GM21390 (cell line): ENCODE measurements around the gene YKT6.

Experiments
- ATAC-seq: cut with Tn5 transposase; IDR thresholded peaks from one replicate; pipeline ENCODE4 v1.9.1; 2021; ENCODE audit not compliant: unreplicated experiment

YKT6 gene

DNA sequence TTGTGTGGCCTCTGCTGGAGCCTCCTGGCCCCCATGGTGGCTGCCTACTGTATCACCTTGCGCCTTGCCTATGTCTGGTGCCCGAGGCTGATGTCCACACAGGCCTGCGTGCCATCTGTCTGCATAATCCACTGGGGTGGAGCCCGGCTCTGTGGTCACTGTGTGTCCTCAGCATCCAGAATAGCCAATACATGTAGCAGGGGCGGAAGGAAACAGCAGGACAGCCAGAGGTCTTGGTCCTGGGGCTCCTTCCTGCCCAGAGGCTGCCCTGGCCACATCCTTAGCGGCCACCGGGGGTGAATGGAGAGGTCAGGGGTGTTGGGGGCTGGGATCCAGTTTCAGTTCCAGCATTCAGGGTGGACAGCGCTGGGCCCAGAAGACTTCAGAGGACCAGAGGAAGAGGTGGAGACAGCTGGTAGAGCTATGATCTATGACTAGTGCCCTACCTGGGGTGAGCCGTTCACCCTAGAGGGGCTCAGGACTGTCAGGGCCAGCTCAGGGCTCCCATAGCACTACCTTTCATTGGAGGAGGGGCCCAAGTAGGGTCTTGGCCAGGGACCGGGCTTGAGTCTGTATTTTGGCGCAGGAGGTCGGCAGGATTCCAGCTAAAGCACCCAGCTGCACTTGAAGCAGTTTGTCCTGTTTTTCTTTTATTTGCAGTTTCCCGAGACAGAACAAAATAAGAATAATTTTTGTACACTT is 15.9 kb downstream of the YKT6 start:
- no peak for ATAC-seq

DNA sequence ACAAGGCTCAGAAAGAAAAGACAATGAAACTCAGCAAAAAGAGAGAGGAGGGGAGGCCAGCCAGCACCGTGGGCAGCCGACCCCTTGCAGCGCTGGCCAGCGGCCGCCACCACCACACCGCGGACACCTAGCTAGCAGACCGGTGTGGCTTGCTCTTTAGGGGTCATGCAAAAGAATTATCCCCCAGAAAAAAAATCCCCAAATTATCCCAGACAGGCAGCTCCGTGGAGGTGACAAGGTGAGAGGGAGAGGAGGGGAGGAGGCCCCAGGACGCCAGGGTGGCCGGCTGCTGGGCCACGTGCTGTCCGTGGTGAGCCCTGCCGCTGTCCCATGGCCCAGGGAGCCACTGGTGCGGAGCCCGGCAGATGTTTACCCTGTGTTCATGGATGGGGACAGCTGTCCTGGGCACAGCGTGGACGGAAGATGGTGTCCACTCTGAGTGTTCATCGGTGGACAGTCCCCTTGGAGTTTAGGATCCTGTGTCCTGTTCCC is 16.5 kb downstream of the YKT6 start:
- ATAC-seq, result no peak

DNA sequence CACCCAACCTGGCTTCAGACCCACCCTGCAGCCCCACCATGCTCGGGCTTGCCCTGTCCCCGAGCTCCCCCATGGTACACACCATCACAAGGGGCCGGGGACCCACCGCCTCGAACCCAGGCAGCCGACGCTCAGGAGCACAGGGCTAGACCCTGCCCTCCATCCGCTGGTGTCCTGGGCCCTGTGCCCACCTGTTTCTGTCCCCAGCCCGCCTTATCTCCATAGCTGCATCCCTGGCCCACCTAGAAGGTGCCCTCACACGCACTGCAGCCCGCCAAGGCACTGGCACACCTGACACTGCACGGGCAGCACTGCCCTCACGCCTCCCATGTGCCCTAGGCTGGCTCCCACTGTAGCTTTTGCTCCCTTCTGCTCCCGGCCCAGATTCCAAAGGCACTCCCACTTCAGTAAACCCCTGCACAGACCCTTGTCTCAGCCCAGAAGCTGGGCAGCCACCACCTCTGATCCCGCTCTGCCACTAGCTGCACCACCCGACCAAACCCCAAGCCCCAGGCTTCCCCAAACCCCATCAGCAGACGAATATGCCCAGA is 17.1 kb downstream of the YKT6 start:
- no peak for ATAC-seq

DNA sequence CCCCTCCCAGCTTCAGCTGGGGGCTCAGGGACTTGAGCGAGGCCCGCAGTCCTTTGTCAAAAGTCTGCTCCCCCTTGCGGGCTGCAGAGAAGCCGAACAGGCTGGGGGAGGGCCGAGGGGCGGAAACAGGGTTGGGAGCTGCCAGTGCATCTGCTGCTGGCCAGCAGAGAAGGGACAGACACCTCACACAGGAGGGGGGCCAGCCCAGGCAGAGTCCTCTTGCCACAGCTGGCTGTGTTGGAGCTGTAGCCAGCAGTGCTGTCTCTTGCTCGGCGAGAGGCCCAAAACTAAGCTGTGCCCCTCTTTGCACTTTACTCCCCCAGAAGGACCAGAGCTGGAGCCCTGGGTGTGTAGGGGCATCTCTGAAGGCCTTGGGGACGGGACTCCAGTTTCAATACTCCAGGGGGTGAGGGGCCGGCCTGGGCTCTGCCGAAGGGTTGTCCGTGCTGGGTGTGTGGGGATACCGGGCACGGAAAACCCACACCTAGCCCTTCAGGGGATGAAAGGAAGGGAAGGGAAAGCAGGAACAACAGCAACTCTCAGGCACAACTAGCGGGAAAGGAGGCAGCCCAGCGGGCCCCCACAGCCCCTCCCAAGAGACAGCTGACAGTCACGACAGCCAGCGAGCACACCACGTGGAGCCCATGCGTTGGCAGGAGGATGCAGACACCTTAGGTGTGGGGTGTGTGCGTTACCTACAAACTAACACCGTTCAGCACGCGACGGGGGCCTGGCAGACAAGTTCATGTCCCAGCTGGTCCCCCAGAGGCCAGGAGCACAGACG is 17.8 kb downstream of the YKT6 start:
- no peak for ATAC-seq

DNA sequence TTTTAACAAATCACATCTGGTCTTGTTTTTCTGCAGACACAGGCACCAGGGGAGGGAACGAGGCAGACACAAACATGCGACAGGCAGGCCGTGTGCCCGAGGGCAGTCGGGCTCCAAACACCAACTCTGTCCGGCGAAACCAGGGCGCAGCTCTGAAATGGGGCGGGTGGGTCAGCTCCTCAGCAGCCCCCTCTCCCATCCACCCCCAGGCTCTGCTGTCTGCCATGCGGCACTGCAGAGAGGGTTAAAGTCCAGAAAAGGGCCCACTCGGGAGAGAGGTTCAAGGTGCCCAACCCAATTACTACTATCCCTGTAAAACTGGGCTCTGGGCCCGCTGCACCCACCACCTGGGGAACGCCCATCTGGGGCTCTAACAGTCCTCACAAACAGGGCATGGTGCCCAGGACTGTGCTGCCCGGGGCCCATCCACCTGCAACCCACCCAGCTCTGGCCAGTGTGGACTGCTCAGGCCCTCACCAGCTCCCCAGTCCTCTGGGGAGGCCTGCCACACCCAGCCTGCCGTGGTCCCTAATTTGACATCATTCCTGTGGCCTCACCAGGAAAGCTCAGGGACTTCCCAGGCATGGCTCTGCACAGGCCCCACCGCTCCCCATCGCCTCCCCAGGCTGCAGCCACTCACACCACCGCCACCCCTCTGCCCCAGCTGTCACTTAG is 18.7 kb downstream of the YKT6 start:
- no peak for ATAC-seq

DNA sequence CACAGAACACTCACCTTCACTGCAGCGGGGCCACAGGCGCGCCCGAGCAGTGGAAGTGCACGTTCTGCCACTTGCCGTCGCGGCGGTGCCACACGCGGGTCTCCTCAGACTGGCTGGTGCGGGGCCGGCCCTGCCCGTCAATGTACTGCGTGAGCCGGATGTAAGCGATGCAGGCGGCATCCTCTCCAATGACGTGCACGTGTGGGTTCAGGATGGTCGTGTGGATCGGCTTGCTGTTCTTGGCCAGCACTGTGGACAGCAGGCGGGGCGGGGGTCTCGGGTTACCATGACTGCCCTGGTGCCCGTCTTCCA is 19.2 kb downstream of the YKT6 start:
- ATAC-seq, result no peak

DNA sequence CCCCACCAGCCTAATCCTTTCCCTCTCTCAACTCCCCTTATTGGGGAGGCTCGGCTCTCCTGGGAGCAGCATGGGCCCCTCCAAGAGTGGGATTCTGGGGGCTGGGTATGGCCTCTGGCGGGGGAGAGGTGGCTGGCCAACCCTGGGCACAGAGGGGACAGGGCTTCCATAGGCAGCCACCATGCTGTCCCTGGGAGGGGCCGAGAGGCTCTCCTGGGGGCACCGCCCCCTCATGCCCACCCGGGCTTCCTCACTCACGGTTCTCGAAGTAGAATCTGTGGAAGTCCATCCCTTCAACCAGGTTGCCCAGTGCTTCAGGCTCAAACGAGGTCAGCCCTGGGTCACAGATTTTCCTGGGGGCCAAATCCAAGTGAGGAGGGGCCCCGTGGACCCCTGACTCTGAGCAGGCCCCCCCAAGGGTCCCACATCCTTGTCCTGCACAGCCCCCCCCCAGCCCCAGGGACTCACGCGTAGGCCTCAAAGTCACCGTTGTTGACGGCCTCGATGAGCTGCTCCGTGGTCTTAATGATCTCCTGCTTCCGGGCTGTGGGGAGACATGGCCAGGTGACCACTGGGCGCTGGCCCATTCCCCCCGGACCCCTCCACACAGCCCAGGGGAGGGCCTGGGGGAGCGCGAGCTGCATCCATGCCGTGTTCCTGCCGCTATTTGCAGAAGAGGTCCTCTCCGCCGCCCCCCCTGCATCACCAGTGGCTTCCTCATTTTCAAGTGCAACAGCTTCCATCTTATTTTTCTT is 19.8 kb downstream of the YKT6 start:
- ATAC-seq, result no peak

DNA sequence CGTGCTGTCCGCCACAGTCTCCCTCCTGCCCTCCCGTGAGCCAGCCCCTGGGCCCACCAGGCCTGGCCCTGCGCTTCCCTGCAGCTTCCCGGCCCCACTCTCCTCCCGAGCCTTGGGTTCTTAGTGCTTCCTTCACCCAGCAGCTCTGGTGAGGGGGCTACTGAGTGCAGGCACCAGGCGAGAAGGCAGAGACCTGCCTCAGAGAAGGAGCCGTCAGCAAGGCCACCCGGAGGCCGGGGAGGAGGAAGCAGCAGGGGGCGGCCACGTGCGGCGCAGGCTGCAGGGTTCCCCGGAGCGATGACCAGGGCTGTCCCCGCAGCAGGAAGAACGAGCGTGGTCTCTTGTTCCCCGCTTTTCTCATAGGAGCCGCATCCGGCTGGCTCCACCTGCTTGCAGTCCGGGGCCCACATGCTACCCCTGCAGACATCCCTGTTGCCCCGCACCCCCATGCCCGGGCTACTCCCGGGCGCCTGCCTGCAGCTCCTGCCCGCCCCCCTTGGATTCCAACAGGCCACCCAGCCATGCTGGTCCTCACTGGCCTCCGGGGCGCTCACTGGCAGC is 20.5 kb downstream of the YKT6 start:
- ATAC-seq, result no peak

DNA sequence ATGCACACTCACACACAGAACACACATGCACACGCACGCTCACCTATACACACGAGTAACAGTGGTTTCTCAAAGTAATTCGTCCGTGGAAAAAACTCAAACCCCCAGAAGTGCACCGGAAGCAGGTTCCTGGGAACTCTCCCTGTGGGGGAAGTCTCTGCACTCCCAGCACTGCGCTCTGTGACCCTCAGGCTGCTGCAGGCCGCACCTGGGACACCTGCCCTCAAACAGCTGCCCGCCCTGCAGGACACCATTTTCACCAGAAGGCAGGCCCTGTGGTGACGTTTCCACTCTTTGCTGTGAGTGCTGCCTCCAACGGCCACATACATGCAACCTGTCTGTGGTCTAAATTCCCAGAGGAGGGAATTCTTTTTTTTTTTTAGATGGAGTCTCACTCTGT is 21.3 kb downstream of the YKT6 start:
- ATAC-seq, result no peak

DNA sequence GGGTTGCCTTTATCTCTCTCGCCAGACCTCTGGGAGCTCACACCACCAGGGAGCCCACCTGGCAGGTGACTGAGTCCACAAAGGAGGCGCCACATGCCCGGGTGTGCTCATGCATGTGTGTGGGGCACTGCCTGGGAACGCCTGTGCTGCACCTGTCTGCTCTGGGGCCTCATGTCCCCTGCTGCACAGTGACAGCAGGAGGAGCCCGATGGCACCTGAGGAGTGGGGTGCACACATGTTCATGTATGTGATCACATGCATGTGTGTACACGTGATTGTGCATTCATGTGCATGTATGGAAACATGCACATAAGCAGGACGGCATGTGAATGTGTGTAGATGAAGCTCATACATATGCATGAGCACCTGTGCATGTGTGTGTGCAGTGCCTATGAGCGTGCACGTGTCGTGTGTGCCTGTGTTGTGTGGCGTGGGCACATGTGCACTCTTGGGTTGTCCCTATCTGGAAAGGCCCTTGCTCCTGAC is 22.0 kb downstream of the YKT6 start:
- ATAC-seq, result no peak

DNA sequence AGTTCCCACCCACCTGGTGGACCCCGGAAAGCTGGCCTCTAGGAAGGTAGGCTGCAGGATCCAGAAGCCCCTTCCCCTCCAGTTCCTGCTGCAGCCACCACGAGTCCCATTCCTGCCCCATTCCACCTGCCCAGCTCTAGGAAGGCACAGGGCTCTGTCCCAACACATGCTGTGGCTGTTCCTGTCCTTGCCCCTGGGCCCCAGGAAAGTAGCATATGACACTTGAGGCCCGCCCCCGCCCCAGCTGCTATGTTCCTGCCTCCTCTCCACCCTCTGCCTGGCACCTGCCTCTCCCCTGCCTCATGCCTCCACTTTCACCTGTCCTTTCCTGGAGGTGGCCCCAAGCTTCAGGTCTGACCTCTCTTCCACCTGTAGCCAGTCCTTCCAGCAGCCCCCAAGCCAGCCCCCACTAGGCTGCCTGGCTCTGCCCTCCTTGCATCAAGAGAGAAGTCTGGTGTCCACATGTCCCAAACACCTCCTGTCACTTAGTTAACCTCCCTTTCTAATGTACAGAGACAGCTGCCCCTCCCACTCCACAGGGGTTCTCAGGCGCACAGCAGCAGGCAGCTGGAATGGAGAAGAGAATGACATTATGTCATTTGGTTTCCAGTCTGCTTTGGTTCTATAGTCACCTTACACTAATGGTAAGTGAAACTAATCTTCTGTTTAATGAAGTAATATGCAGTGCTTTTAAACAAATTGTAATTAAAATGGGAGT is 22.7 kb downstream of the YKT6 start:
- ATAC-seq, result no peak

DNA sequence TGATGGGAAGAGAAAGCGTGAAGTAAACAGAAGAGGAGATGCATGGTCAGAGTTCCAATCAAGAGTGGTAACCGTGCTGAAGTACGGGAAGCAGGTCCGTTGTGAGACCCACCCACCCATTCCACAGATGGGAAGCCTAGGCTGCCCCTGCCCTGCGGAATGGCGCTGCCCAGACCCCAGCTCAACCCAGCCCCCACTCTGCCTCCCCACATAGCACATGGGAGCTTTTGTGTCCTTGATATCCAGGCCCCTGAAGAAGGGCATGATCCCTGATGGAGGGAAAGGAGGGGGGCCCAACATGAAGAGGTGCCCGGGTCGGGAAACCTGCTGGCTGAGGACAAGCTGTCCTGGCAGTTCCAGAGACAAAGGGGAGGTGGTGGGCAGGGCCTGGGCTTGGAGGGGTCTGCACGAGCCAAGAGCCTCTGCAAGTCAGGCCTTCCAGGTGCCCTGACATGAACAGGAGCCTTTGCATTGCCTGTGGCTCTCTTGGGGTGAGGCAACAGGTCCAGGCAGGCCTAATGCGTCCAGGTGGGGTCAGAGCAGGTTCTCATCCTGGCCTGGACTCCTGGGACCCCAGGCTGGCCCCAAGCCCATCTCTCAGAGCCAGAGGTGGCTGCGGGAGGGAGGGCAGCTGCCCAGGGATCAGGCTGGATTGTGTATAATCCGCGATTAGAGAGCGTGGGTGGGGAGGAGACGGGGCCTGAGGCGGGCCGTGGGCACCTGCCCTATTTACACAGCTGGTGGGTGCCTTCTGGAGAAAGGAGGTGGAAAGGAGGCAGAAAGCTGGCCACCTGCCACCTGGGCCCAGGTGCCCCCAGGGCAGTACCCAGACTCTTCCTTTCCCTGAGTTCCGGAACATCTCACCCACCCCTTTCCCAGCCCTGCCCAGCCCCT is 23.5 kb downstream of the YKT6 start:
- ATAC-seq, result no peak

DNA sequence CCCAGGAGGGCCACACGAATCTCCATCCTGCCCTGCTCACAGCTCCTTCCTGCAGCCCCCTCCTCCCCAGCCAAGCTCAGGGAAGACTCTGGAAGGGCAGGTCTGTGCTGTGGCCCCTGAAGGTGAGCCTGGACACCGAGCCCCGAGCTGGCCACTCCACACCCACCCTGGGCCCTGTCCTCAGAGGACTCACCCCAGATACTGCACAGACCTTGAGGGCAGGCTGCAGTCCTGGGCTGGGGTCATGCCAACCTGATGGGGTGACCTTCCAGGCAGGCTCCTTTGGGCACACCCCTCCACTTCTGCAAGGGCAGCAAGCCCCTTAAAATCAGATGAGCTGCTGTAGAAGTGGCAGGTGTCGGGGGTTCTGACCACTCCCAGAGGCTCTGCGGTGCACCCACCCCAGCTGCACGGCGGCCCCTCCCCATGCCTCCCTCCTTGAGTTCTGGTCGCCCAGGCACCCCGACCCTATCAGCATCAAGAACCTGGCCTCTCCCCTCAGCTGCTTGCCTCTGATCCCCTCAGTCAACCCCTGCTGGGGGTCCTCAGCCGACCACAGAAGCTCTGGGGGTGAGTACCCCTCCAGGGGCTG is 24.3 kb downstream of the YKT6 start:
- ATAC-seq, result no peak

DNA sequence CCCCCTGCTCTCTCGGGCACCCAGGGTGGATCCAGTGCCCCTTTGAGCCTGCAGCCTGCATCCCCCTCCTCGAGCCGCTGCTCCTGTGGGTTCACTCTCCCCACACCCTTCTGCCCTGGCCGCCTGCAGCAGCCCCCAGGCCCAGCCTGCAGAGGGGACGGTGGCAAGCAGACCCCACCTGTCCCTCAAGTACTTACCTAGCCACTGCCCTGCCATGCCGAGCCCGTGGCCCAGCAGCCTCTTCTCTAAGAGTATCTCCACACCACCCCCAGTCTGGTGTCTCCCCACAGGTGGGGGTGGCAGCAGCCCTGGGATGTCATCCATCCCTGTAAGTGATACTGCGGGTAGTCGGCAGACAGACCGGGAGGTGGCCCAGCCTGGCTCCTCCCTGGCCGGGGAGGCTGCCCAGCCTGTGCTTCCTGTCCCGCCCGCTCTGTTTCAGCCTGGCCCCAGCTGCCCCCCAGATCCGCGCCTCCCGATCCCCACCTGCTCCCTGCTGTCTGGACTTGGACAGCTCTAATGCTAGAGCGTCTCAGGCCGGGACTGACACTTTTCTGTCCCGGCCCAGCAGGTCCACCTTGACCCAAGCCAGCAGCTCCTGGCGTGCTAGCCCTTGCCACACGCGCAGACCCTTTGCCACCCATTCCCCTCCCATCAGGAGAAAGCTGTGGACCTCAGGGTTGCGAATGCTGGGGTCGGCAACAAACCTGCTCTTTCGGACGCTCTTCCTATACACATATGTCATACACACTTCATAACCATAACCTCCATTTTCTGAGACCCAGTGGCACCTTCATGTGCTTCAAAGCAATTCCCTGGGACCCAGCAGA is 25.0 kb downstream of the YKT6 start:
- ATAC-seq, result no peak

DNA sequence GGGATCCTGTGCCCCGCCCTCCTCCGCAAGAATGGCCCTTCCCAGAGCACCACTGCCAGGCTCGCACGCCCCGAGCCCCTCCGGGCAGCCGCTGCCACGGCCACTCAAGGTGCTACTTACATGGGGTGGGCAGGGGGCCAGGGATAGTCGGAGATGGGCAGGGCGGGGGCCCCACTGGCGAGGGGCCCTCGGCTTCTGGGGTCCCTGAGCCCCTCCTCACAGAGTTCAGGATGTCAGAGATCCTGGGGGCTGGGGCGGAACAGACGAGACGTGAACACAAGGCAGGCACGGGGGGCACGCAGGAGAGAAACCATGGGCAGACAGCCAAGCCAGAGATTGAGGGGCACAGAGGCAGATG is 25.6 kb downstream of the YKT6 start:
- no peak for ATAC-seq

DNA sequence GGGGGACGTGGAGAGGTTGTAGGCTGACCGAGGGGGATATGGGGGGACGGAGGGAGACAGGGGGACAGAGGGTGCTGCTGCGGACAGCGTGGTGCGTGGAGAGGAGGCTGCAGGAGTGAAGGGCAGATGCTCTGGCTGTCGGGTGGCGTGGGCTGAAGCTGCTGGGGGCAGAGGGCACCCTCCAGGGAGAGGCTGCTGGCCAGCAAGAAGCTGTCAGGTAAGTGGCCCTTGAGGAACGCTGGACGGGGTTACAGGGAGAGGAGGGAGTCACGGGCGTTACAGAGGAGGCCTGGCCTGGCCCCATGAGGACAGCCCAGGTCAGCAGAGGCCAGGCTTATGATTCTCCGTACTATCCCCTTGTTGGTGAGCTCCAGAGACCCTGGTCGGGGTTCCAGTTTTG is 27.1 kb downstream of the YKT6 start:
- ATAC-seq, result no peak

DNA sequence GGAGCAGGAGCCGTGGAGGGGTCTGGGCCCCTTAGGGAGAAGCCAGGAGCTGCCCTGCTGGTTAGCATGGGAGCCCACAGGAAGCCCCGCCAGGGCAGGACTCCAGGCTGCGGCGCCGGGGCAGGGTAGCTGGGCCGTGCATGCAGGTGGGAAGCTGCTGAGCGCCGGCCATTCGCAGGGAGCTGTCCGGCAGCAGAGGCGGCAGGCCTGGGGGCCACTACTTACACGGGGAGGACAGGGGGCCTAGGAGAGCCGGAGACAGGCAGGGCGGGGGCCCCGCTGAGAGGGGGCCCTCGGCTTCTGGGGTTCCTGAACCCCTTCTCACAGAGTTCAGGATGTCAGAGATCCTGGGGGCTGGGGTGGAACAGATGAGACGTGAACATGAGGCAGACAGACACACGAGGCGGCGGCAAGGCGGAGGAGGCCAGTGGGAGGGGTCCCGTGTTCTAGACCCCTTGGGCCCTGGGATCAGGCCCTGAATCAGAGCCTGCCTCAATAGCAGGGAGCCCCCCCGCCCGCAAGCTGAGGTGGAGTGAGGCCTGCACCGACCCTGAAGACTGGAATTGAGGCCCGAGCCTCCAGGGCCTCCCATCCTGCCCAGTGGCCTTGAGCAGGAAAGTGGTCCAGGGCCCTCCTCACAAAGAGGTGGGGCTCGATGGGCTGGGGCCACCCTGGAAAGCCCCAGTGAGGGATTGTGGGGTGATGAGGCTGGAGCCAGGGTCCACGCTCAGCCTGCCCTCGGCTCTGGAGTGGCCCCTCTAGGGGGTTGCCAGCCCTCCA is 28.0 kb downstream of the YKT6 start:
- ATAC-seq, result no peak
